ENCODE measurements around the gene ARHGAP12.

The ARHGAP12 gene

GRCh38 chr10:31866118-31866670 lies 62.4 kb downstream of the ARHGAP12 start:
- Histone ChIP-seq H3K4me3 (ENCODE audit: low read depth, low read length) (no peak overlapping the region), H3K36me3 (replicated peaks) (no peaks in the 10 kb centered on the region), H3K27me3 (replicated peaks) (no peaks in the 10 kb centered on the region), H3K27ac (no peak overlapping the region)
- in situ Hi-C loops (cut with HindIII; ENCODE audit: low pct_ligation_motif_present, low sequenced_read_pairs), result no loop called here
- no peak for DNase-seq
- TF ChIP-seq CTCF (IDR thresholded peaks at IDR 0.05; ENCODE audit: low read depth, low read length, missing control alignments), result no peak

GRCh38 chr10:31864834-31865518 lies 63.7 kb downstream of the ARHGAP12 start:
- no peak overlapping the region for H3K27ac ChIP-seq
- no peaks in the 10 kb centered on the region for H3K27me3 ChIP-seq (replicated peaks)
- TF ChIP-seq CTCF (IDR thresholded peaks at IDR 0.05; ENCODE audit: low read depth, low read length, missing control alignments), result no peak
- peak; percentile 12 for DNase-seq
- no peaks in the 10 kb centered on the region for H3K36me3 ChIP-seq (replicated peaks)
- in situ Hi-C loops (cut with HindIII; ENCODE audit: low pct_ligation_motif_present, low sequenced_read_pairs), result no loop called here
- H3K4me3 ChIP-seq (ENCODE audit: low read depth, low read length), result no peak overlapping the region

- no peak overlapping the region for H3K4me3 ChIP-seq (ENCODE audit: low read depth, low read length)
- in situ Hi-C loops (cut with HindIII; ENCODE audit: low pct_ligation_motif_present, low sequenced_read_pairs), result no loop called here
- H3K27me3 ChIP-seq (replicated peaks), result no peaks in the 10 kb centered on the region
- TF ChIP-seq CTCF (IDR thresholded peaks at IDR 0.05; ENCODE audit: low read depth, low read length, missing control alignments), result no peak
- no peak overlapping the region for H3K27ac ChIP-seq
- DNase-seq, result no peak
- H3K36me3 ChIP-seq (replicated peaks), result no peaks in the 10 kb centered on the region
Observed at GRCh38 chr10:31855033-31855432, 73.6 kb downstream of the ARHGAP12 start.

GRCh38 chr10:31853629-31854028 lies 75.0 kb downstream of the ARHGAP12 start:
- Histone ChIP-seq H3K4me3 (ENCODE audit: low read depth, low read length) (no peak overlapping the region), H3K27ac (no peak overlapping the region), H3K36me3 (replicated peaks) (no peaks in the 10 kb centered on the region), H3K27me3 (replicated peaks) (no peaks in the 10 kb centered on the region)
- no peak for DNase-seq
- in situ Hi-C loops (cut with HindIII; ENCODE audit: low pct_ligation_motif_present, low sequenced_read_pairs), result no loop called here
- no peak for TF ChIP-seq CTCF (IDR thresholded peaks at IDR 0.05; ENCODE audit: low read depth, low read length, missing control alignments)

GRCh38 chr10:31851216-31851615 lies 77.4 kb downstream of the ARHGAP12 start:
- Histone ChIP-seq H3K27me3 (replicated peaks) (no peaks in the 10 kb centered on the region), H3K36me3 (replicated peaks) (no peaks in the 10 kb centered on the region)
- in situ Hi-C loops (cut with HindIII; ENCODE audit: low pct_ligation_motif_present, low sequenced_read_pairs), result no loop called here

More at GRCh38 chr10:31851216-31851615, 77.4 kb downstream of the ARHGAP12 start:
- DNase-seq, result no peak
- TF ChIP-seq CTCF (IDR thresholded peaks at IDR 0.05; ENCODE audit: low read depth, low read length, missing control alignments), result no peak
- Histone ChIP-seq H3K4me3 (ENCODE audit: low read depth, low read length) (no peak overlapping the region), H3K27ac (no peak overlapping the region)

Measured in brain microvascular endothelial cell (primary cell).